Embryonic facial prominence (tissue), 1 donor: ENCODE results near the gene PYHIN1.

Experiments used
- DNase-seq: peaks from one replicate; pipeline ENCODE4 v3.0.0-alpha.2; 2016; ENCODE audit errors: extremely low spot score

The PYHIN1 gene

DNA sequence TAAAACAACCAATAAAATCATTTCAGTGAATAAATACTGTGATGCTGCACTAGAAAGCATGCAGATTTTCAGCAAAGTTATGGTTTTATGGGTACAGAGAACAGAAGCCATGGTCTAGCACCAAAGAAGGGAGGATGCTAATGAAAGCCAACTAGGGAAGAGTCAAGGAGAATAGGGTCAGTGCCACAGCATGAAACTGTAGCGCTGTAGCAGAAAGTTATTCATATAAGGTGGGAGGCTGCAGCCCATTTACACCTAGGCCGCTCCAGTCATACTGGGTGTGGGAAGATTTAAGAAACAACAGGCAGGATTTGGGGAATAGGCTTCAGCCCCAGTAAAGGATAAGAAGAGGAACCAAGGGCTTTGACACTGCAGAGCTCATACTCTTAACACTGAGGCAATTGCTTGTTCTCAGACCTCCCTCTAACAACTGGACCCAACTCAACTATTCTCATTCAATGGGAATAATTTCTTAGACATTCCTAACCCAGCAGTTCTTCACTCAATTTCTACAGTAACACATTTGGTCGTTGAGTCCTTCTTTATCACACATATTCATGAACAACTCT lies 82.7 kb downstream of the PYHIN1 start:
- no peak for DNase-seq

DNA sequence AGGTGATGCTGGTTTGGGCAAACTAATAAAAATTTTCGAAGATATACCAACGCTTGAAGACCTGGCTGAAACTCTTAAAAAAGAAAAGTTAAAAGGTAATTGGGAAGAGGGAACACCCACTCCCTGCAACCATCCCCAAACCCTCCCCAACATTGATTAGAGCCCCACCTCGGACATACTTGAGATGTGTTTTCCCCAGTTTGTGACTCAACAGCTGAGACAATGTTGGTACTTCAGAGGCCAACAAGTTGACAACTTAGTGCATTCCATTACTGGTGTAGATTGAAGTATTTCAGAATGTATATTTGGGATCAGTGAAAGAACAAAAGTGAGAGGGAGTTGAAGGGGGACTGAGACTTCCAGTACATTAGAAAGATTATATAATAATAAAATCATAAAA lies 83.5 kb downstream of the PYHIN1 start:
- DNase-seq = no peak

DNA sequence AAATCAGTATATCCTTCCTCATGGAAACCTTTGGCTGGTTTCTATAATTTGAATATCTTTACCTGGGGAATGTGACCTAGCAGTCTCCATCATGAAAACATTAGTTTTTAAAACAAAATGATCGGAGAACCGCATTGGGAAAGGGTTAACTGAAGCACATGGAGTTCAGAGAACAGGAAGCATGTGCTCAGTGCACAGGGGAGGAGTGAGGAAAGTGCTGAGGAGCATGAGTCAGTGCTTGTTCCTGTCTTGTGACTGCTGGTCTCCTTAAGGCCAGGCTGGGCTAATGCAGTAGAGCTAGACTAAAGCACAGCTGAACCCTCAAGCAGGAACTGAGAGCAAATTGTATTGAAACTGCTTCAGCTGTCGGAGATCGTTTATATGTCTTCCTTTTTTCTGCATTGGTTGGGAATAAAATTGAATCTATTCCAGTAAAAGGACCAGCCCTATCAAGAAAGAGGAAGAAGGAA lies 84.1 kb downstream of the PYHIN1 start:
- DNase-seq = no peak

DNA sequence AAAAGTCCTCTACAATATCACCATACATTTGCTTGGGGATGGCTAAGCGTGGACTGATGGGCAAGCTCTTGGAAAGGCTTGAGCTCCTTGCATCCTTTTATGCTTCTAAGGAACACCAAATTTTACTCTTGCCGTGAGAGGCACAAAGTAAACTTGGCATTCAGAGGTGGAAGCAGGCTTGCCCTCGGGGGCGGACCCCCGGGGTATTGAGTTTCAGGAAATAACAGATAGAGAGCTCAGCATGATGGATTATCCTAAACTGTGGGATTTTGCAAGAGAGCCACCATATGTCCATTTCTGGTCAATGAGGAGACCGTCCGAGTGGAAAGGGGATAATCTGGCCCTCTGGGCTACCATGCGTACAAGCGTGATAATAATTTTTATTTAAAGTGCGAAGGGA lies 92.4 kb downstream of the PYHIN1 start:
- no peak for DNase-seq

DNA sequence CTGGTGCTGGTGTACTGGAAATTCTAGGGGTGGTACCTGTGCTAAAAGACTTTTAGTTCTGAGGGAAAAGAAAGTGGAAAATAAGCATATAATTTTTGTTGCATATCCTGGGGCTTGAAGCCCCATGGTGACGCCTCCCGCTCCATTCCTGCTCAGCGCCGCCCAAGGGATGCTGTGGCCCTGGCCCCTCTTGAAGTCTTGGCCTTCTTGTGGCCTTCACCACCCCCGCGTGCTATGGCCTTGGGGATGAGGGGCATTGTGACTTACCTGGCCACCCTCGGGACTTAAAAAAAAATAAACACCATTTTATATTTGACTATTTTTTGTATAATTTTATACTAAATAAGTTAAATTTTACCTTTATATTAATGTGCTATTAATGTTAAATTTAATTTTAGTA lies 93.7 kb downstream of the PYHIN1 start:
- no peak for DNase-seq
